Renal pelvis (tissue), 4 donors: Measurements from ENCODE around the gene CD46. TPM values are rescaled to one million over a fixed set of nuclear protein-coding genes. Genes with fewer than 3 reads are reported as not detected.

Experiments used
- DNase-seq: peaks from one replicate; pipeline ENCODE4 v3.0.0-alpha.2; 2013
- polyA plus RNA-seq, 3 donors: library from polyadenylated mRNA; unstranded; fragments of 120-200 nt; gene quantifications; one replicate each; pipeline ENCODE4 v1.2.1, GENCODE V29; 2013; ENCODE audit not compliant: insufficient read length in 3 of 3

The CD46 gene
- polyA plus RNA-seq, 3 donors = 287 to 333 (median 299) TPM

GRCh38 chr1:207825719-207826556 lies 74.1 kb downstream of the CD46 start:
- DNase-seq = no peak

- DNase-seq = no peak
Observed at GRCh38 chr1:207826557-207827487, 75.0 kb downstream of the CD46 start.

- DNase-seq = no peak
Observed at GRCh38 chr1:207827488-207827830, 75.6 kb downstream of the CD46 start.

- no peak for DNase-seq
Observed at GRCh38 chr1:207828046-207828445, 76.2 kb downstream of the CD46 start.

- peak; percentile 74 for DNase-seq
Observed at GRCh38 chr1:207828485-207829158, 76.8 kb downstream of the CD46 start.

GRCh38 chr1:207829576-207829975 lies 77.7 kb downstream of the CD46 start:
- DNase-seq = no peak

- no peak for DNase-seq
Observed at GRCh38 chr1:207830788-207831187, 78.9 kb downstream of the CD46 start.

GRCh38 chr1:207831517-207832327 lies 79.9 kb downstream of the CD46 start:
- DNase-seq = no peak

GRCh38 chr1:207832796-207833195 lies 80.9 kb downstream of the CD46 start:
- DNase-seq = no peak

GRCh38 chr1:207833381-207833780 lies 81.5 kb downstream of the CD46 start:
- DNase-seq = no peak

- no peak for DNase-seq
Observed at GRCh38 chr1:207833956-207834660, 82.3 kb downstream of the CD46 start.

GRCh38 chr1:207835958-207836357 lies 84.1 kb downstream of the CD46 start:
- no peak for DNase-seq

- DNase-seq = no peak
Observed at GRCh38 chr1:207836591-207837347, 84.9 kb downstream of the CD46 start.

- no peak for DNase-seq
Observed at GRCh38 chr1:207837673-207838072, 85.8 kb downstream of the CD46 start.

GRCh38 chr1:207838156-207839082 lies 86.6 kb downstream of the CD46 start:
- no peak for DNase-seq

- DNase-seq = no peak
Observed at GRCh38 chr1:207839083-207839413, 87.2 kb downstream of the CD46 start.

GRCh38 chr1:207840380-207840779 lies 88.5 kb downstream of the CD46 start:
- DNase-seq = no peak

GRCh38 chr1:207841293-207841692 lies 89.4 kb downstream of the CD46 start:
- no peak for DNase-seq

GRCh38 chr1:207841901-207842300 lies 90.0 kb downstream of the CD46 start:
- no peak for DNase-seq
